HL-60 (cell line): ENCODE data around the gene FUT6.

Source experiments
- GABPA ChIP-seq: IDR thresholded peaks from 2 replicates; pipeline ENCODE4 v1.6.1; 2012; ENCODE audit warnings: low read depth
- POLR2AphosphoS5 ChIP-seq: IDR thresholded peaks from 2 replicates; pipeline ENCODE4 v1.6.1; 2012; ENCODE audit warnings: low read depth
- REST ChIP-seq: IDR thresholded peaks from 2 replicates; pipeline ENCODE4 v1.6.1; 2012; ENCODE audit warnings: low read depth; ENCODE audit not compliant: insufficient replicate concordance
- SPI1 ChIP-seq: IDR thresholded peaks from 2 replicates; pipeline ENCODE4 v1.6.1; 2012; ENCODE audit warnings: low read depth, mild to moderate bottlenecking, borderline replicate concordance
- TF ChIP-seq, protein P1 (sequence below): IDR thresholded peaks from one replicate; pipeline ENCODE4 v1.5.1; 2011; ENCODE audit warnings: low read length, control low read depth, inconsistent platforms; ENCODE audit not compliant: insufficient read depth

GRCh38 chr19:5782322-5782721, 57.2 kb downstream of the FUT6 start:
- no peak for TF ChIP-seq POLR2AphosphoS5
- TF ChIP-seq, protein P1, sequence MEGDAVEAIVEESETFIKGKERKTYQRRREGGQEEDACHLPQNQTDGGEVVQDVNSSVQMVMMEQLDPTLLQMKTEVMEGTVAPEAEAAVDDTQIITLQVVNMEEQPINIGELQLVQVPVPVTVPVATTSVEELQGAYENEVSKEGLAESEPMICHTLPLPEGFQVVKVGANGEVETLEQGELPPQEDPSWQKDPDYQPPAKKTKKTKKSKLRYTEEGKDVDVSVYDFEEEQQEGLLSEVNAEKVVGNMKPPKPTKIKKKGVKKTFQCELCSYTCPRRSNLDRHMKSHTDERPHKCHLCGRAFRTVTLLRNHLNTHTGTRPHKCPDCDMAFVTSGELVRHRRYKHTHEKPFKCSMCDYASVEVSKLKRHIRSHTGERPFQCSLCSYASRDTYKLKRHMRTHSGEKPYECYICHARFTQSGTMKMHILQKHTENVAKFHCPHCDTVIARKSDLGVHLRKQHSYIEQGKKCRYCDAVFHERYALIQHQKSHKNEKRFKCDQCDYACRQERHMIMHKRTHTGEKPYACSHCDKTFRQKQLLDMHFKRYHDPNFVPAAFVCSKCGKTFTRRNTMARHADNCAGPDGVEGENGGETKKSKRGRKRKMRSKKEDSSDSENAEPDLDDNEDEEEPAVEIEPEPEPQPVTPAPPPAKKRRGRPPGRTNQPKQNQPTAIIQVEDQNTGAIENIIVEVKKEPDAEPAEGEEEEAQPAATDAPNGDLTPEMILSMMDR: no peak
- no peak for TF ChIP-seq SPI1
- TF ChIP-seq REST: no peak
- TF ChIP-seq GABPA: no peak
